Cardiac muscle cell (in vitro differentiated cells and primary cell): Measurements from ENCODE around the gene DOCK4. TPM values are rescaled to one million over a fixed set of nuclear protein-coding genes. Genes with fewer than 3 reads are reported as not detected.

ENCODE experiments used
- DNase-seq, 2 donors: peaks; one replicate each; pipeline versions ENCODE4 v3.0.0 to v3.0.0-alpha.2; 2010 to 2017; ENCODE audit warnings: low read depth in 1 of 2, low spot score in 1 of 2
- H3K27ac ChIP-seq: fragments of 200-600 bp; sonication (generic); 2 replicates; pipeline ENCODE4 v1.5.1; 2016
- H3K27me3 ChIP-seq: fragments of 200-600 bp; sonication (generic); 2 replicates; pipeline ENCODE4 v1.6.0; 2016; ENCODE audit warnings: control low read depth
- H3K36me3 ChIP-seq: fragments of 200-600 bp; sonication (generic); 2 replicates; pipeline ENCODE4 v1.5.1; 2016; ENCODE audit warnings: control low read depth
- H3K4me1 ChIP-seq: fragments of 200-600 bp; sonication (generic); 2 replicates; pipeline ENCODE4 v1.8.1; 2017; ENCODE audit warnings: low read depth, mild to moderate bottlenecking, mixed run types
- H3K4me3 ChIP-seq: fragments of 200-600 bp; sonication (generic); 2 replicates; pipeline ENCODE4 v1.5.1; 2016; ENCODE audit warnings: mild to moderate bottlenecking
- H3K9me3 ChIP-seq: fragments of 200-600 bp; sonication (generic); 2 replicates; pipeline ENCODE4 v1.5.1; 2017; ENCODE audit warnings: low read depth, mild to moderate bottlenecking, control low read depth
- CTCF ChIP-seq: IDR thresholded peaks from 2 replicates; pipeline ENCODE4 v1.5.1; 2012; ENCODE audit warnings: low read depth, mild to moderate bottlenecking, low read length
- polyA plus RNA-seq: library from polyadenylated mRNA; unstranded; fragments of >200 nt; fragmentation: Nextera tagmentation; extraction: Ambion mirVana; gene quantifications from 2 replicates; pipeline ENCODE4 v1.2.1, GENCODE V29; 2016
- total RNA-seq: library from RNA; depleted of rRNA; stranded (reverse); fragments of >200 nt; gene quantifications from 2 replicates; pipeline ENCODE4 v1.2.3, GENCODE V29; 2016

Gene DOCK4
- total and polyA plus RNA-seq, 2 experiments from 2014 or later, result 5.3 to 11.4 TPM

- Histone ChIP-seq H3K4me1 (no peaks in the 10 kb centered on the region), H3K9me3 (no peaks in the 10 kb centered on the region), H3K27me3 (no peaks in the 10 kb centered on the region), H3K36me3 (no peaks in the 10 kb centered on the region), H3K27ac (no peak overlapping the region), H3K4me3 (no peak overlapping the region)
- TF ChIP-seq CTCF, result no peak
- peak in 1 of 2 donors; percentile 12 for DNase-seq
These were observed 125.2 kb downstream of the DOCK4 start for GRCh38 chr7:112080978-112081377.

GRCh38 chr7:112080441-112080840 lies 125.8 kb downstream of the DOCK4 start:
- no peaks in the 10 kb centered on the region for H3K9me3 ChIP-seq
- no peaks in the 10 kb centered on the region for H3K36me3 ChIP-seq
- H3K4me3 ChIP-seq, result no peak overlapping the region
- no peak overlapping the region for H3K27ac ChIP-seq
- peak in 1 of 2 donors; percentile 89 for DNase-seq
- TF ChIP-seq CTCF, result no peak
- H3K4me1 ChIP-seq, result no peaks in the 10 kb centered on the region
- H3K27me3 ChIP-seq, result no peaks in the 10 kb centered on the region

DNA sequence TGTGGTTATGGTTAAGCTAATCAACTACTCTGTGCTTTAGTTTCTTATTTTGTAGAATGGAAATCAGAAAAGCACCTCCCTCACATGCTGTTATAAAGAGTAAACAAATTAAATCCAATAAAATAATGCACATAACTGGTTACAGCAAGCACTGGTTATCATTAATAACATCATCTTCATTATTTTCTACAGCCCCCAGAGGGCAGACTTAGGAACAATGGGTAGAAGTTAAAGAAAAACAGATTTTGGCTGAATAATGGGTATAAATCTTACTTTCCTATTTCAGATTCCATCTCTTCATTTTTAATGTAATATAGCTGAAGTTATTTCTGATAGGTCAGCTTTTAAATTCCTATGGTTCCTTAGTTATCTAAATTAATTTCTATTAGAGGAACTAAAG lies 126.5 kb downstream of the DOCK4 start:
- peak in 1 of 2 donors; percentile 23 for DNase-seq
- TF ChIP-seq CTCF, result peak; percentile 20
- H3K9me3 ChIP-seq, result no peaks in the 10 kb centered on the region
- H3K4me1 ChIP-seq, result no peaks in the 10 kb centered on the region
- H3K27ac ChIP-seq, result no peak overlapping the region
- H3K4me3 ChIP-seq, result no peak overlapping the region
- H3K27me3 ChIP-seq, result no peaks in the 10 kb centered on the region
- no peaks in the 10 kb centered on the region for H3K36me3 ChIP-seq

DNA sequence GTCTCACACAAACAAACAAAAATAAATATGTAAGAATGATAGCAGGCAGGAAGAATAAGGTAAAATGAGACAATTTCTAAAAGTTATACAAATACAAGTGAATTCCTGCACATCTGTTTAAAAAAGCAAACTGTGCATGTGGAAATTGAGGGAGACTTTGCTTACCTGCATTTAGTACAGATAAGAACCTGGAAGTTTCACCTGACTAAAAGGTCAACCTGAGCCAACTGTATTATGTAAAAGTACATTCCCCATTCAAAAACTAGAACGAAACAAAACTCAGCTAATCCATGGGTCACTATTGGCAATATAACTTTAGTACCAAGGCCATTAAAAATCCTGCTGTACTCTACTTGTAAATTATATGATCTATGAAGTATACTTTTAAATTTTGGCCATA lies 127.1 kb downstream of the DOCK4 start:
- no peaks in the 10 kb centered on the region for H3K27me3 ChIP-seq
- H3K4me3 ChIP-seq, result no peak overlapping the region
- TF ChIP-seq CTCF, result no peak
- no peaks in the 10 kb centered on the region for H3K9me3 ChIP-seq
- no peak overlapping the region for H3K27ac ChIP-seq
- no peaks in the 10 kb centered on the region for H3K4me1 ChIP-seq
- DNase-seq, result no peak
- H3K36me3 ChIP-seq, result no peaks in the 10 kb centered on the region

DNA sequence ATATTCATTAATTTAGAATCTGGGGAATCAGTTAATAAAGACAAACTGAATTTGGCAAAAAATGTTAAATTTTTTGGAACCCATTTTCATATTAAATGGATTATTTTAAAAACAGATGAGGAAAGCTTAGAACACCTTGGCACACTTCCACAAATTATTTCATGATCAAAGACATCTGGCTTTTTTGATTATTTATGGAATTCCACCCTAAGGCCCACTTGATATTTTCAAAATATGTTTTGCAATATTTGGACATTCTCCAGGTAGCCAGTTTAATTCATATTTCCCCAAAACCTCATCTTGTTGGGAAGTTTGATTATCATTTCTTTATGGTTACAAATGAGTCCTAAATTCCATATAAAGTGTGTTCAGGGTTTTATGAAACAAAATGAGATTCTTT lies 129.9 kb downstream of the DOCK4 start:
- Histone ChIP-seq H3K36me3 (no peaks in the 10 kb centered on the region), H3K27ac (no peak overlapping the region), H3K9me3 (no peaks in the 10 kb centered on the region), H3K4me3 (no peak overlapping the region), H3K4me1 (no peaks in the 10 kb centered on the region), H3K27me3 (no peaks in the 10 kb centered on the region)
- TF ChIP-seq CTCF, result no peak
- peak in 1 of 2 donors; percentile 27 for DNase-seq

GRCh38 chr7:112074464-112074863 lies 131.7 kb downstream of the DOCK4 start:
- Histone ChIP-seq H3K36me3 (no peaks in the 10 kb centered on the region), H3K9me3 (no peaks in the 10 kb centered on the region), H3K27ac (no peak overlapping the region), H3K4me3 (no peak overlapping the region), H3K27me3 (no peaks in the 10 kb centered on the region), H3K4me1 (no peaks in the 10 kb centered on the region)
- no peak for DNase-seq
- TF ChIP-seq CTCF, result no peak
